Measurements from ENCODE around the gene ZNF407. TPM values are rescaled to one million over a fixed set of nuclear protein-coding genes. Genes with fewer than 3 reads are reported as not detected.

The ZNF407 gene
- total RNA-seq, 1 donor from 2014 or later: 10.6 TPM

- Histone ChIP-seq H3K27ac (replicated peaks) (no peak overlapping the region), H3K27me3 (ENCODE audit: low read depth) (no peaks in the 10 kb centered on the region), H3K9me3 (replicated peaks) (no peaks in the 10 kb centered on the region), H3K4me3 (no peak overlapping the region), H3K36me3 (peaks cover 48% of the 10 kb centered on the region), H3K4me1 (no peaks in the 10 kb centered on the region)
- no peak for TF ChIP-seq CTCF (IDR thresholded peaks at IDR 0.05; ENCODE audit: borderline replicate concordance)
- DNase-seq: no peak
- intact Hi-C loops (cut with micrococcal nuclease): no loop called here
Measured at GRCh38 chr18:74632856-74633255, 35.2 kb downstream of the ZNF407 start.

GRCh38 chr18:74633652-74634352, 36.1 kb downstream of the ZNF407 start:
- TF ChIP-seq CTCF (IDR thresholded peaks at IDR 0.05; ENCODE audit: borderline replicate concordance): no peak
- Histone ChIP-seq H3K4me3 (no peak overlapping the region), H3K27me3 (ENCODE audit: low read depth) (no peaks in the 10 kb centered on the region), H3K36me3 (peaks cover 48% of the 10 kb centered on the region), H3K9me3 (replicated peaks) (no peaks in the 10 kb centered on the region), H3K4me1 (no peaks in the 10 kb centered on the region), H3K27ac (replicated peaks) (no peak overlapping the region)
- intact Hi-C loops (cut with micrococcal nuclease): no loop called here
- no peak for DNase-seq

GRCh38 chr18:74635224-74635975, 37.7 kb downstream of the ZNF407 start:
- no peak for DNase-seq
- no peak for TF ChIP-seq CTCF (IDR thresholded peaks at IDR 0.05; ENCODE audit: borderline replicate concordance)
- Histone ChIP-seq H3K4me3 (no peak overlapping the region), H3K36me3 (peaks cover 48% of the 10 kb centered on the region), H3K4me1 (no peaks in the 10 kb centered on the region), H3K27me3 (ENCODE audit: low read depth) (no peaks in the 10 kb centered on the region), H3K9me3 (replicated peaks) (no peaks in the 10 kb centered on the region), H3K27ac (replicated peaks) (no peak overlapping the region)
- intact Hi-C loops (cut with micrococcal nuclease): no loop called here

- TF ChIP-seq CTCF (IDR thresholded peaks at IDR 0.05; ENCODE audit: borderline replicate concordance): no peak
- no peak for DNase-seq
- no peaks in the 10 kb centered on the region for H3K4me1 ChIP-seq
- peaks cover 36% of the 10 kb centered on the region for H3K36me3 ChIP-seq
- H3K27me3 ChIP-seq (ENCODE audit: low read depth): no peaks in the 10 kb centered on the region
- no peak overlapping the region for H3K4me3 ChIP-seq
- H3K9me3 ChIP-seq (replicated peaks): no peaks in the 10 kb centered on the region
- intact Hi-C loops (cut with micrococcal nuclease): no loop called here
- H3K27ac ChIP-seq (replicated peaks): no peak overlapping the region
Measured at GRCh38 chr18:74637070-74637469, 39.4 kb downstream of the ZNF407 start.

GRCh38 chr18:74638210-74638609, 40.5 kb downstream of the ZNF407 start:
- Histone ChIP-seq H3K9me3 (replicated peaks) (no peaks in the 10 kb centered on the region), H3K36me3 (peaks cover 24% of the 10 kb centered on the region), H3K4me1 (no peaks in the 10 kb centered on the region), H3K27ac (replicated peaks) (no peak overlapping the region), H3K4me3 (no peak overlapping the region), H3K27me3 (ENCODE audit: low read depth) (no peaks in the 10 kb centered on the region)
- no peak for DNase-seq
- intact Hi-C loops (cut with micrococcal nuclease): no loop called here
- no peak for TF ChIP-seq CTCF (IDR thresholded peaks at IDR 0.05; ENCODE audit: borderline replicate concordance)
